RKO (cell line): ENCODE measurements around the gene CTLA4.

Experiments used
- DNase-seq: peaks from one replicate; pipeline ENCODE4 v3.0.0-alpha.2; 2016; ENCODE audit warnings: low spot score

CTLA4 gene

DNA sequence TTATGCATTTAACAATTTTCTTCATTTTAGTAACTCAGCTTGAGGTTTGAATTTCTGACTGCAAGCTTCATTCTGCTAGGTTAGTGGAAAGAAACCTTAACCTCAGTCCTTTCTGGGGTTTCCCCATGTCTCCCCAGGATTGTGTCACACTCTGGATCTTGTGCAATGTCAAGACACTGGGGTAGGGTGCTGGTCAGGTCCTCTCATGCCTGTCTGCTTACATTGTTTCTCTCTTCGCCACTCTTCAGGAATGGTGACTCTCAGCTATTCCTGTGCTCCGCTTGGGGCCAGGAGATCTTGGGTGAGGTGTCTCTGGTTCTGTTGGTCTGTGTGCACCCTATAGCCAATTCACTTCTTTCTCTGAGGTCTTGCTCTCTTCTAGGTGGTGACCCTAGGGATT, 23.9 kb downstream of the CTLA4 start:
- no peak for DNase-seq

DNA sequence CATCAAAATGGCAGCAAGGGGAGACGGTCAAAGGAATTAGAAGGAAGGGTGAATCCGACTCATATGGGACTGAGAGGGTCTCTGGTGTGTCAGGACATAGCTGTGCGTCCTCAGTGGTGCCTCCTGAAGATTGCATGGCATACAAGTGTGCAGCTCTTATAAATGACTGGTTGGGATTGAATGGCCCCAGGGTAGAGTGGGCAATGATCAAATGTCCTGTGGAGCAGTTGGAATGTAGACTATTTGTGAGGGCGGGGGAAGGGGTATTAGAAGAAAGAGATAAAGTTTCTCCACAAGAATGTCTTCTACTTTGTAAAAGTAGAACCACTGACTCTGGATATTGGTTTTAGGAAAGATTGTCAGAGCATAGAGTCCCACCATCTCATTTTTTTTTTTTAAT, 24.6 kb downstream of the CTLA4 start:
- DNase-seq, result no peak

DNA sequence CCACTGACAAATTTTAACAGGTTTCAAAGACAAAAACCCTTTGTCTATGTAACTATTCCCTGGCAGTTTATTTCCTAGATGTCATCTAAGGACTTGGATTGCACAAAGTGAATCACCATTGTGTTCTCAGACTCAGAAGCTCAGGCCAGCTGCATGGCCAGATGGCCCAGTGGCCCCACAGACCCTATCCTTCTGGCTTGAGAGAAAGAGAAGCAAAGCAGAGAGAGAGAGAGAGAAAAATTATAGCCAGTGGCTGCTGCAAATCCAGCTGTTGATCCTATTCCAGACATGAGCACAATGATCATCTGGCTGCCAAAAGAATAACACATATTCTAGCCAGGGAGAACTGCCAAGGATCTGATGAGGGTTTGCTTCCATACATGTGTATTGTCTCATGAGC, 25.8 kb downstream of the CTLA4 start:
- no peak for DNase-seq

DNA sequence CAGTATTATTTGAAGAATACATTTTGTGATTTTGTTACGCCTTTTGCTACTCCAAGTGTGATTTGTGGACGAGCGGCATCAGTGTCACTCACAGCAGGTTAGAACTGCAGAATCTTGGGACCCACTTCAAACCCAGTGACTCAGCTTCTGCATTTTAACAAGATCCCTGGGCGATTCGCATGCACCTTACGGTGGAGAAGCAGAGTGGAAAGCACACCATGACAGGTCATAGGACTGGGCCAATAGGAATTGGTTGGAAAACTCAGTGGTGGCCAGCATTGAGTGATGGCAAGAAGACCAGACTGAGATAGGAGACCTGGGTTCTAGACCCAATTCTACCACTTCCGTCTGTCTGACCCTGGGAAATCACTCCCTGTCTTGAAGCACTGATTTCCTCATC, 26.3 kb downstream of the CTLA4 start:
- no peak for DNase-seq

DNA sequence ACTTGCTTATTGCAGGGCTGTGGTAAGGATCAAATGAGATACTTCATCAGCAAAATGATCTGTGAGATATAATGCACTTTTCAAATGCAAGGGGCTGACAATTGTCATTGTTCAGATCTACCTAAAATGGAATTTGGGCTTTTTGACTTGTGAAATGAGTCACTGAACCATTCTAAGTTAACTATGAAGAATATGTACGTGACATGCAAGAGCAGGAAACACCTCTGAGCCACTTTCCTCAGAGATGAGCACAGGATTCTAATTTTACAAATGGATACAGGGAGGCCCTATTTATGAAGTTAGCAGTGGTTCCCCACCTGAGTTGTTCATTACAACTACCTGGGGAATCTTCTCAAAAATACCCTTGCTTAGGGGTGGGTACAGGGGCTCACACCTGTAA, 26.7 kb downstream of the CTLA4 start:
- no peak for DNase-seq

DNA sequence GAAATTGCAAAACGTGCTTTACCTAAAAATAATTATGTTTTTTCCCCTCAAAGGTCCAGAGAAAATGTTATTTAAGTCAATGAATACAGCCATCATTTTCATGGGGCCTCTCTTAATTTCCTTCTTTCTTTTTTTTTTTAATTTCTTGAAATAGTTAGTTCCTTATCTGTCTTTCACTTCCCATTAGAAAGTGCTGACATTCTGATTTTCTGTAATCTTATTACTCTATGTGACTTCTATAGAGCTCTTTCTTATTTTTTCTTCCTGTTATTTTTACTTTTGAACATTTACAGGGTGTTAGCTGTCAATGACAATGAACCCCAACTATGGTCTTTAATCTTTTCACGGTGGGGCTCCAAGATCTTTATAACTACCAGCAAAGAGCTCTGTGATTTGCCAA, 30.0 kb downstream of the CTLA4 start:
- DNase-seq, result no peak

DNA sequence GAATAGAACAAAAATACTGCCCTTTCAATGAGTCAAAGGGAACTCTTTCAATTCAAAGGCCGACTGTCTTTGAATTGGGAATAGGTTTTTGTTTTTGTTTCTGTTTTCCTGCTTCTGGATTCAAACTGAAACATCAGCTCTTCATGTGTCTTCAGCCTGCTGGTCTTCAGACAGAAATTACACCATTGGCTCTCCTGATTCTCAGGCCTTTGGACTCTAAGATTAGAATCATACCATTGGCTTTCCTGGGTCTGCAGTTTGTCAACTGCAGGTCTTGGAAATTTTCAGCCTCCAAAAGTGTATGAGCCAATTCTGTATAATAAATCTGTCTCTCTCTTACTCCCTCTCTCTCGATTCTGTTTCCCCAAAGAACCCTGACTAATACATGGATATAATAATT, 31.1 kb downstream of the CTLA4 start:
- DNase-seq, result no peak

DNA sequence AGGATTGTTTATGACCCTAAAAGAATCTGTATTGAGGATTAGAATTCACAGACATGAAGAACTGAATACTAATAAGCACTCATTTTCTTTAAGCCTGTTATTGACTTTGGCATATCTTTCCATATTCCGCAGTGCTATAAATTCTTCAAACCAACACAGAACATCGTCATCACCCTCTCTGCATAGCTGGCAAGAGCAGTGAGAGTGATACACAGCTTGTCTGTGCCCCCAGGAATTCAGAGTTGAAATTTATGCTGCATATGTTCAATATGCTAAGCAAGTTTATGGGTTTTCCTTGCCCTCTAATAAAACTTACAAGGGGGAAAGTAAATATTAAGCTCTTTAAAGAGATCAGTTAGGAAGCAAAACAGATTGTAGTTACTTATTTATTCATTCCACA, 32.7 kb downstream of the CTLA4 start:
- no peak for DNase-seq

DNA sequence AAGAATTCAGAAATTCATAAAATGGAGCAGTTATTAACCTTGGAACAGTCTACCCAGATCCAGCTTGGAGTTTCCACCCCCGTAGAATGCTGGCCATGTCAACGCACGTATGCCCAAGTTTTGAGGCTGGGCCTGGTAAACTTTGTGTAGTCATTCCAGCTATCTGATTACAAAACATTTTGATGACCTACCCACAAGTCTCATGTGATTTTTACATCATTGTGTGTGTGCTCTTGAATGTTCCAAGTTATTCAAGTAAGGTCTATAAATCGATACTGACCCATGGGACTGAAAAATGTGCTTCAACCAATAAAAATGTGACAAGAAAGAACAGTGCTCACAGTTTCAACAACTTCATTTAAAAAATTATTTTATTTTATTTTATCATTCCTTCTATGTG, 36.5 kb downstream of the CTLA4 start:
- DNase-seq, result no peak

DNA sequence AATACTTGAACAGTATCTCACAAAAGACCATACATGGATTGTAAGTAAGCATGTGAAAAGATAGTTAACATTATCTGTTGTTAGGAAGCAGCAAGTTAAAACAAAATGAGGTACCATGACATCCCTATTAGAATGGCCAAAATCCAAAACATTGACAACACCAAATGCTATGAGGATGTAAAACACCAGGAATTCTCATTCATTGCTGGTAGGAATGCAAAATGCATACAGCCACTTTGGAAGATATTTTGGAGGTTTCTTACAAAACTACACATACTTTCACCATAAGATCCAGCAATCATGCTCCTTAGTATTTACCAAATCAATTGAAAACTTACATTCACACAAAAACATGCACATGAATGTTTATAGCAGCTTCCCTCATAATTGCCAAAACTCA, 38.1 kb downstream of the CTLA4 start:
- no peak for DNase-seq

DNA sequence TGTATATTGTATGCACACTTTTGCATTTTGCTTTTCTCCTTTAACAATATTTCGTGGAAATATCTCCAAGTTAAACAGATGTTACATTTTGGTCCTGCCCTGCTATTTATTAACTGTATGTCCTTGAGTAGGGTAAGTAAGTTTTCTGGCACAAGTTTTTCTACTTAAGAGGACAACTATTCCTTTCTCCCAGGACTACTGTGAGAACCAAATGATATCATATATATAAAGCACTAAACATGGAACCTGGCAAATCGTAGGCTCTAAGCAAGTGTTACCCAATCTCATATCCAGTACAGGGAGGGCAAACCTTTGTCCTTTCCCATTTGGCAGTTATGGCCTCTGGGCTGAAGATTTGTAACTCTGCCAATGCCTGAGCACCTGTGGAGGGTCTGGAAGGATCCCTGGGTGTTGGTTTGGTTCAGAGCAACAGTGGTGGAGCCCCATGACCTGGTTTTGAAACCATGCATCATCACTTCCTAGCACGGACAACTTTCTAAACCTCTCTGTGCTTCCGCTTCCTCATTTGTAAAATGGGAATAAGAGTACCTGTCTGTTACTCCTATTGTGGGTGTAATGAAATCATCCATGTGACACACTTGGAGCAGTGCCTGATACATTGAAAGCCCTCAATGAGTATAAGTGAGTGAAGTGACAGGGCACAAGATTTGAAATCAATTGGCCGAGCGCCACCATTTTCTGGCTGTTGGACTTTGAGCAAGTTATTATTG, 40.7 kb downstream of the CTLA4 start:
- DNase-seq, result no peak

DNA sequence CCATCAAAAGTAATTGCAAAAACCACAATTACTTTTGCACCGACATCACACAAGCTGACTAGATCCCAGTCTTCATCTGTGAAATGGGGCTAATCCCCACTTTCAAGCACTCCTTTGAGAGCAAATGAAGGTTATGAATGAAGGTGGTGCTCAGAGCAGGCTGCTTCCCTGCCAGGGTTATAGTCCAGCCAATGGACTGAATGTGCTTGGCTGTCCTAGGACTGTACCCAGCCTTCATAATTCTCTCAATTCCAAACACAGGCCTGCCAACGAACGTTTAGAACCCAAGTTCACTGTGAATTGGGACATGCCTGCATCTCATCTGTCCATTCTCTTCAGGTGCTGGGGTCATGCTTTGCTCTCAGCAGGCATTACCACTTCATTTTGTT, 41.2 kb downstream of the CTLA4 start:
- DNase-seq, result no peak

DNA sequence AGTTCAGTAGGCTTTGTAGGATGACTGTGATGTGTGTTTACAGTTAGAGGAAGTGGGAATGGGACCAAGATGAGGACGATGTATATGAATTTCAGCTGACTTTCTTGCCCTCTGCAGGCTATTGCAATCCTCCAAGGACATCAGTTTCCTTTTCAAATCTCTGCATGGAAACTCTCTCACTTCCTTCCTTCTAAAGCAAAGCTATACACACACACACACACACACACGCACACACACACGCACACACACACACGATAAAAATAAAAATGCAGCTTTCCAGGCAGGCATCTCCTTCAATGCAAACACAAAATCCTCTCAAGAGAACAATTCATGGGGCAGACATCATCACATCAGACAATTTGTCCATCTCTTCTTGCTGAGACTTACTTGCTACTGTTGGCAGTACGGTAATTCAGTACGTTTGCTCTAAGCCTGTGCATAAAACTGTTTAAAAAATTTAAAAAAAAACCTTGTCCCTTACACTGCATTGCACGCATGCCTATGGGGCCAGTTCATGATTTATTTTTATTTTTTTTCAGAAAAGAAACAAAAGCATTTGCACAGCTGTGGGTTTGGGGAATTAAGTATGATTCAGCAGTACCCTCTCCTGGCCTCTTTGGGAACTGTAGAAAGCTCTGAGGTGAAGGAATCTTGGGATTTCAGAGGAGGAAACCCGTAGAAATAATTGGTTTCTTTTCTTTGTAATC, 41.8 kb downstream of the CTLA4 start:
- DNase-seq, result peak; percentile 45

DNA sequence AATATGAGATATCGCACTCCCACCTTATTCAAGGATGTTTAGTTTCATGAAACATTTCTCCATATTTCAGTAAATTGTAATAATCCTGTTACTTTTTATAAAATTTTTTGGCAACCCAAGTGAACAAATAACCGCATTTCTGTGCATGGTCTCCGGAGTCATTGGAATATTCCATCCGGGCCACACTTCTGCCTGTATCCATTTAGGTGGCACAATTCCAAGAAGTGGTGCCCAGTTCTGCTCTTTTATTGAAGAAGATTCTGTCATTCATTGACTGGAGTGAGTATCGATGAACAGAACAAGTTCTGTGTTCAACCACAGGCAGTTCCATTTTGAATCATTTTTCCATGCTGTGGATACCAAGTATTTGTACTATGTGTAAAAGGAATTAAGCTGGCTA, 42.4 kb downstream of the CTLA4 start:
- DNase-seq, result no peak

DNA sequence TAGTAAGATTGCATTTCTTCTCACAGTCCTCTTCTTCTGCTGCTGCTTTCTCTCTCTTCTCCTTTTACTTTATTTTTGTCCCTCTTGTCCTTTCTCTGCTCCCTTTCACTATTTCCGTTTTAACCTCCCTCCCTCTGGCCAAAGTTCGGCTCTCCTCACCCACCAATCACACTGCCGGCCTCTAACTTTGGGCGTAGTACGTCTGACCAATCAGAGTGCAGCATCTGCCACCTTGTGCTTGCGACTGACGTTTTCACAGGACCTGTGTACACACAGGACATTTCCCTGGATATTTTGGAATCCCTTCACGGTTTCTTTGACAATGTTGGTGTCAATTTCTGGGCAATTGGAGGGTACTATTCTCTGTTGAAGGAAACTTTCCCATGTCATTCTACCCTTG, 46.4 kb downstream of the CTLA4 start:
- no peak for DNase-seq

DNA sequence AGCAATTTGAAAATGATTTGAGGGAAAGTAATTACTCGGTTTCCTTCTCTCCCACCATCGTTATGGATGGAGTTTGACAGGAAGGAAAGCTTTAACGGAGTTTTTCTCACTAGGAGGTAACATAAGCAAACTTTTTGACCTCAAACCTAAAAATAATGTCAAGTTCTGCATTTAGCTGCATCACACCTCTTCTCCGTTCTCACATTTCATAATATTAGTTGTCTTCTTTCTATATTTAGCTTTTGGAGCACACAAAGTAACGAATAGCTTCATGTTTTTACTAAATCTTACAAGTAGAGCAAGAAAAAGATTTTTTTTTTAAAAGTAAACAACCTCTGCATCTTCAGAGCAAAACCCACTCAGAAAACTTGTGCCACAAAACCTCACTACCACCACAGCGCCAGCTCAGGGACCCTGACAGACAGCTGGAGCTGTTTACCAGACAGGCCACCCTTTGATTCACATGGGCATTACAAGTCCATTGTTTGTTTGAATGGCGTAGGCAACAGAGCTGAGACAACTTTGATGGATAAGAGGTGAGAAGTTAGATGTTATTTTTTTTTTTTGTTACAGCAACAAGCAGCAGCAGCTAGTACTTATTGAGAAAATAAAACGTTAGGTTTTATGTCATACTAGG, 47.1 kb downstream of the CTLA4 start:
- no peak for DNase-seq

DNA sequence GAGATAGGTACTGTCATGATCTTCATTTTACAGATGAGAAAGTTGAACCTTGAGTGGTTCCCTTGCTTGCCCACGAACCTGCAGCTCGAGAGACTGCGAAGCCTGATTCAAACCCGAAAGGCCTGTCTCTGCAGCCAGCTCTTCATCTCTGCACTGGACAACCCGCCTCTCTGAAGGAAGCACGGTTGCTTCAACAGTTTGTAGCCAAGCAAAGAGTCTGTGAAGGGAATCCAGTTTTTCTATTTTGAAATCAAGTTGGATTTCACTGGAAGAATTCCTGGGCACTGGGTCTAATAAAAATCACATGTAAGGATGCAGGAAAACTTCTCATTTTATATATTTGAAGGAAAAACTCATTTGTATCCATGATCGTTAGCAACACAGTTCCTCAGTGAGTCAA, 47.7 kb downstream of the CTLA4 start:
- no peak for DNase-seq

DNA sequence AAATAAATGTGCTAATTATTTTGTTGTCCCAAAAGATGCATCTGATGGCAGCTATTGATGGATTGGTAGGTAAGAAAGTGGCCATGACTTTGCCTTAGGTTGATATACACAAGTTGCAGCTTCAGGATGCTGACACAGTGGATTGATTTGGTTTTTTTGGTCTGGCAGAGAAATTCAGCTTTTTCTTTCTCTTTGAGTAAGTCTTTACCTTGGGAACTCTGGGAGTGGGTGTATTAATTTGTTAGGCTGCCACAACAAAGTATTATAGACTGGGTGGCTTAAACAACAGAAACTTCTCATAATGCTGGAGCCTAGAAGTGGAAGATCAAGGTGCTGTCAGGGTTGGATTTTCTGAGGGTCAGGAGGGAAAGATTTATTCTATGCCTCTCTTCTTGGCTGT, 49.2 kb downstream of the CTLA4 start:
- DNase-seq, result no peak

DNA sequence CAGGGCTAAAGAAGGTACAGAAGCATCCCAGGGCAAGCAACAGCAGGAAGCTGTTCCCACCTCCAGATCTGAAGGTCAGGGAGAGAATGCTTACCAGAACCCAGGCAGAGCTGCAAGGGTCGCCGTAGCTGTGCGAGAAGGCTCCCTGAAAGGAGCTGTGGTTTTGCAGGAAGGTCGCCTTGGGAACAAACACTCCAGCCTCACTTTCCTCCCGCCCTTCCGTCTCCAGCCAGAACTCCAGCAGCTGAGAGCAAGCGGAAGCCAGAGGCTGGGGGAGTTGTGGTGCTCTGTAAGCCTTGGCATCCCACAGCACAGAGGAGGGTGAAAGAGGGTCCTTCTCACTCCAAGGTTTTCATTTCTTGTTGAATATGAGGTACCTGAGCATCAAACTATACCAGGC, 50.7 kb downstream of the CTLA4 start:
- DNase-seq, result no peak

DNA sequence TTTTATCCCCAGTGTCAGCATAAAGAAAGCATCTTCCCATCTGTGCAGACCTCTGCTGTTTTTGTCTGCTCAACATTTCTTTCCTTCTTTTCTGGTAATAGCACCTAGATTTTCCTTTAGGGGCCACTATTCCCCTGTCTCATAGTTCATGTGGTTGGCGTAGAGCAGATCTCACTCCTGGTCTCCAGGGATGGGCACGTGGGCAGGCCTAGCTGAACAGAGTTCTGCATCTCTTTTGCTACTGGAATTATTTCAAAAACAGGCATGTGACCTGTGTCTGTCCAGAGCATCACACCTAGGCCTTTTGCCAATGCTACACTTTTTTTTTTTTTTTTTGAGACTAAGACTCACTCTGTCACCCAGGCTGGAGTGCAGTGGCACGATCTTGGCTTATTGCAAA, 51.3 kb downstream of the CTLA4 start:
- no peak for DNase-seq
